ENCODE measurements around the gene FERMT3. TPM values are rescaled to one million over a fixed set of nuclear protein-coding genes. Genes with fewer than 3 reads are reported as not detected.

Gene FERMT3
- total RNA-seq, 1 donor from 2014 or later = 2.8 TPM

DNA sequence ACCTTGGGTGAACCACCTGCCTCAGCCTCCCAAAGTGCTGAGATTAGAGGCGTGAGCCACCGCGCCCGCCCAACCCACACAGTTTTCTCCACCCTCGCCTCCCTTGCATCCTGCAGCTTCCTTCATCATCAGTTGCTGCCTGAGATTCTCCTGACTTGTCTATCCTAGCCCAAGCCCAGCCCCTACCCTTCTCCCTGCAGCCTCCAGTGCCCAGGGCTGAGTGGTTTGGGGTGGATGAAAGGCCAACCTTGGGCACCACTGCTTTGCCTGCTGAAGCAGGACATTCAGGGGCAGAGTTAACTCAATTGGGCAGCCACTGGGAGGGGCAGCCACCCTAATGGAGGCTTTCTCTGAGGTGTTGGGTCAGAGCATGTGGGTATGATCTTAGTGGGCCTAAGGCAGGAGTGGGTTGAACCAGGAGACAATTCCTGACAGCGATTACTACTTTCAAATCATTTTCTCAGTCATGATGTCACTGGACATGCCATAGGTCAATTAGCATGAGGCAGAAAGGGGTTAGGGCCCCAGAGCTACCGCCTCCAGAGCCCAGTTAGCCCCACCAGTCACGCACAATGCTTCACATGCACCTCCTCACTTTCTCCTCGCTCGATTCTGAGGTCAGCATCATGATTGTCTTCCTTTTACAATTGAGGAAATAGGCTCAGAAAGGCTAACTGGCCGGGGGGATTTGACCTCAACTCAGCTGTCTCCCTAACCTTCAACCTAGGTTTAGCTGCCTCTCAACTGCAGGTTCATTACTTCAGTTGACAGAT, 33.3 kb downstream of the FERMT3 start:
- peak overlapping the region; percentile 81 for H3K27ac Mint-ChIP-seq (ENCODE audit: unreplicated experiment)
- H3K27me3 Mint-ChIP-seq (ENCODE audit: low read depth) = peaks cover 2% of the 10 kb centered on the region
- H3K9me3 Mint-ChIP-seq = no peaks in the 10 kb centered on the region
- H3K36me3 Mint-ChIP-seq (ENCODE audit: low read depth) = peaks cover 3% of the 10 kb centered on the region
- H3K4me3 Mint-ChIP-seq = peak overlapping the region; percentile 95
- no peak for DNase-seq (ENCODE audit: low read depth, low spot score)
- no peak for TF ChIP-seq CTCF (conservative IDR thresholded peaks at IDR 0.05)
- peaks cover 26% of the 10 kb centered on the region for H3K4me1 Mint-ChIP-seq

DNA sequence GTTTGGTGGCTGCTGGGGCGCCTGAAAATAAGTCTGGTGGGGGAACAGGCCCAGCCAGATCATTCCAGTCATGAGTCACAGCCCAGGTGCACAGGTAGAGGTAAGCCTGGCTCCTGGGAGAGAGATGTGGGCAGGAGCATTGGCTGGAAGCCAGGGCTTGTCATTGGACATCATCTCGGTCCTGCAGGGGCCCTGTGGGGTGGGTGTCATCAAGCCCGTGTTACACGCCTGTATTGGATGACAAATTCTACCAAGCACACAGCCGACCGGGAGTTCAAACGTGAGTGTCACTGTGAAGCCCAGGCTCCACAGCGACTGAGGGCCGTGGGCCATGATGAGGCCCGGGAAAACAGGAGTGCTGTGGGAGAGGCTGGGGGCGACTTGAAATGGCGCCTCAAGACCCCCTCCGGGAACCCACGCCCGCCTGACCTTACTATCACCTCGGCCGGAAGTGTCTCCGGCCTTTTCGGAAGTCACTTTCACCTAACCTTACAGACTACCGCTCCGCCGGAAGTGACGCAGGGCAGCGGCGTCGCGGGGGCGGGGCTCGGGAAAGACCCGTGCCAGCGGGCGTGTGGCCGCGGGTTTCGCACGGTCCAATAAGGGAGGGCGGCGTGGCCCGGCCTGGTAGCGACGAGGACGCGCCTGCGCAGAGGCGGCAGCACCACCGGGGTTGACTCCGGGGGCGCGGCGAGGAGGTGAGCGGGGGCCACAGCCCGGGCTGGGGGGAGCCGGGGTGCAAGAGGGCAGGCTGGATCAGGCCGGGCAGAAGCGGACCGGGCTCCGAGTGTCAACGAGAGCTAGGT, 34.1 kb downstream of the FERMT3 start, which contains the start of gene FKBP2:
FKBP2 (plus strand) TSS at position 661 of the 806 bp plus-strand sequence. CDS start 1,293 bp downstream, outside the sequence.
- Mint-ChIP-seq H3K9me3 (no peaks in the 10 kb centered on the region), H3K27ac (ENCODE audit: unreplicated experiment) (peak within 1 kb of the TSS; percentile 96), H3K4me1 (peaks cover 21% of the 10 kb centered on the region), H3K4me3 (peak within 1 kb of the TSS; percentile 95), H3K27me3 (ENCODE audit: low read depth) (peaks cover 2% of the 10 kb centered on the region), H3K36me3 (ENCODE audit: low read depth) (peaks cover 3% of the 10 kb centered on the region)
- peak; percentile 93 for DNase-seq (ENCODE audit: low read depth, low spot score)
- no peak for TF ChIP-seq CTCF (conservative IDR thresholded peaks at IDR 0.05)

- peak overlapping the region; percentile 96 for H3K27ac Mint-ChIP-seq (ENCODE audit: unreplicated experiment)
- no peaks in the 10 kb centered on the region for H3K9me3 Mint-ChIP-seq
- H3K27me3 Mint-ChIP-seq (ENCODE audit: low read depth) = peaks cover 2% of the 10 kb centered on the region
- H3K4me1 Mint-ChIP-seq = peaks cover 21% of the 10 kb centered on the region
- H3K36me3 Mint-ChIP-seq (ENCODE audit: low read depth) = peaks cover 3% of the 10 kb centered on the region
- TF ChIP-seq CTCF (conservative IDR thresholded peaks at IDR 0.05) = no peak
- DNase-seq (ENCODE audit: low read depth, low spot score) = peak; percentile 100
- peak overlapping the region; percentile 95 for H3K4me3 Mint-ChIP-seq
These were observed 34.6 kb downstream of the FERMT3 start for GRCh38 chr11:64241241-64241490.

DNA sequence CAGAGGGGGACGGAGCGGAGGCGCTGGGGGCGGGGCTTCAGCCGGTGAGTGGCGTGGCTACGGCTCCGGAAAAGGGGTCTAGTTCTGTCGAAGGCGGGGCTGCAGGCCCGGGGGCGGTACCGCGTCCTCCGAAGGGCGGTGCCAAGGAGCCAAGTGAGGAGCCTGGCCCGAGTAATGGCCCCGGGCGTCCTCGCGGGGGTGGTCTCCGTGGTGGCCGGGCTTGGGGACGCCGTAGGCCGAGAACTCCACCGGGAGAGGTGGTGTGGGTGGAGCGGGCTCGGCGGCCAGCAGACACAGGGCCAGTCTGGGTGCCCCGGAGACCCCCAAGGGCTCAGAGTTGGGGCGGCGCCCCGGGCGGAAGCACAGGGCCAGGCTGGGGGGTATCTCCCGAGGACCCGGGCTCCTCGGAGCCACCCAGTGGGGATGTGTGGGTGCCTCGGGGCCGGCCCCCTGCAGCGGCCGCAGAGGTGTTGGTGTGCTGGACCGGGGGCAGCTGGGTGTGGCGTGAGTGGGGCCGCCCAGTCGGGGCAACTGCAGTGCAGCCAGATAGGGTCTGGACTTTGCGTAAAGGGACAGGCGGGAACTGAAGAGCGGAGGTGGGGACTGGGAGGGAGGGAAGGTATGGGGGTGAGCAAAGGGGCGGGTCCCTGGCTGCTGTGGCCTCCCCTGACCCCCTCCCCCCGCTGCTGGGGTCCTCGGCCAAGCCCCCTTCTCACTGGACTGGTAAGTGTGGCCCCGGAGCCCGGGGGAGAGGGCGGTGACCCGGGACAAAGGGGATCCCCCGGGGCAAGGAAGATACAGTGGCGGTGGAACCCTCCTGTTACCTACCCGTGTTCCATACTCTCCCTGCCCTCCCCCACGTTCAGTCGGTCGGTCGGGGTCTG, 35.2 kb downstream of the FERMT3 start:
- H3K4me3 Mint-ChIP-seq = peak overlapping the region; percentile 95
- peak overlapping the region; percentile 96 for H3K27ac Mint-ChIP-seq (ENCODE audit: unreplicated experiment)
- peaks cover 3% of the 10 kb centered on the region for H3K36me3 Mint-ChIP-seq (ENCODE audit: low read depth)
- DNase-seq (ENCODE audit: low read depth, low spot score) = no peak
- peaks cover 2% of the 10 kb centered on the region for H3K27me3 Mint-ChIP-seq (ENCODE audit: low read depth)
- peaks cover 21% of the 10 kb centered on the region for H3K4me1 Mint-ChIP-seq
- no peak for TF ChIP-seq CTCF (conservative IDR thresholded peaks at IDR 0.05)
- no peaks in the 10 kb centered on the region for H3K9me3 Mint-ChIP-seq

- DNase-seq (ENCODE audit: low read depth, low spot score) = no peak
- no peaks in the 10 kb centered on the region for H3K9me3 Mint-ChIP-seq
- H3K27ac Mint-ChIP-seq (ENCODE audit: unreplicated experiment) = no peak overlapping the region
- H3K36me3 Mint-ChIP-seq (ENCODE audit: low read depth) = no peaks in the 10 kb centered on the region
- TF ChIP-seq CTCF (conservative IDR thresholded peaks at IDR 0.05) = no peak
- peak overlapping the region; percentile 95 for H3K4me3 Mint-ChIP-seq
- peaks cover 28% of the 10 kb centered on the region for H3K4me1 Mint-ChIP-seq
- H3K27me3 Mint-ChIP-seq (ENCODE audit: low read depth) = peaks cover 5% of the 10 kb centered on the region
These were observed 36.8 kb downstream of the FERMT3 start for GRCh38 chr11:64243236-64243854.
